HL-60 (cell line): Measurements from ENCODE around the gene CROT.

ENCODE experiments used
- CTCF ChIP-seq: IDR thresholded peaks from one replicate; pipeline ENCODE4 v1.5.1; 2011; ENCODE audit warnings: low read length, control low read depth, inconsistent platforms; ENCODE audit not compliant: insufficient read depth
- GABPA ChIP-seq: IDR thresholded peaks from 2 replicates; pipeline ENCODE4 v1.6.1; 2012; ENCODE audit warnings: low read depth
- POLR2AphosphoS5 ChIP-seq: IDR thresholded peaks from 2 replicates; pipeline ENCODE4 v1.6.1; 2012; ENCODE audit warnings: low read depth
- REST ChIP-seq: IDR thresholded peaks from 2 replicates; pipeline ENCODE4 v1.6.1; 2012; ENCODE audit warnings: low read depth; ENCODE audit not compliant: insufficient replicate concordance

- TF ChIP-seq CTCF, result no peak
- no peak for TF ChIP-seq POLR2AphosphoS5
- no peak for TF ChIP-seq GABPA
- TF ChIP-seq REST, result no peak
Observed at GRCh38 chr7:87347664-87348063, 2.2 kb downstream of the CROT start.
